KMS-11 (cell line): Measurements from ENCODE around the gene PARVG.

Source experiments
- H2AFZ ChIP-seq: fragments of 200-600 bp; sonication (generic); 2 replicates; pipeline ENCODE4 v1.6.1; 2016; ENCODE audit warnings: antibody characterized with exemption, mixed run types, low read depth
- H3K27ac ChIP-seq: fragments of 200-600 bp; sonication (generic); 2 replicates; pipeline ENCODE4 v1.6.1; 2016; ENCODE audit warnings: mild to moderate bottlenecking, mixed run types
- H3K27me3 ChIP-seq: fragments of 200-600 bp; sonication (generic); 2 replicates; pipeline ENCODE4 v1.6.1; 2017; ENCODE audit warnings: mild to moderate bottlenecking, low read depth, mixed run types, moderate library complexity; ENCODE audit not compliant: insufficient read depth
- H3K36me3 ChIP-seq: fragments of 200-600 bp; sonication (generic); 2 replicates; pipeline ENCODE4 v1.6.1; 2017; ENCODE audit warnings: mild to moderate bottlenecking, mixed run types; ENCODE audit not compliant: insufficient read depth
- H3K4me1 ChIP-seq: fragments of 200-600 bp; sonication (generic); 2 replicates; pipeline ENCODE4 v1.6.1; 2016; ENCODE audit warnings: mild to moderate bottlenecking, low read depth, mixed run types; ENCODE audit not compliant: poor library complexity, severe bottlenecking
- H3K4me2 ChIP-seq: fragments of 200-600 bp; sonication (generic); 2 replicates; pipeline ENCODE4 v1.7.0; 2016; ENCODE audit warnings: mild to moderate bottlenecking, mixed run types
- H3K4me3 ChIP-seq: fragments of 200-600 bp; sonication (generic); IDR thresholded peaks from 2 replicates; pipeline ENCODE4 v1.6.1; 2017; ENCODE audit warnings: low read depth, low read length, mixed read lengths; ENCODE audit not compliant: insufficient read depth
- H3K79me2 ChIP-seq: fragments of 200-600 bp; sonication (generic); 2 replicates; pipeline ENCODE4 v1.6.1; 2016; ENCODE audit warnings: low read depth, mixed run types; ENCODE audit not compliant: insufficient read depth
- H3K9ac ChIP-seq: fragments of 200-600 bp; sonication (generic); 2 replicates; pipeline ENCODE4 v1.6.1; 2016; ENCODE audit warnings: mild to moderate bottlenecking, mixed run types
- H4K20me1 ChIP-seq: fragments of 200-600 bp; sonication (generic); 2 replicates; pipeline ENCODE4 v1.6.1; 2016; ENCODE audit warnings: mild to moderate bottlenecking, mixed run types; ENCODE audit not compliant: insufficient read depth
- TF ChIP-seq, protein P1 (sequence below): fragments of 200-600 bp; sonication (generic); conservative IDR thresholded peaks from 2 replicates; pipeline ENCODE4 v1.6.1; 2017; ENCODE audit warnings: low read depth, mild to moderate bottlenecking, antibody characterized with exemption, low read length, moderate library complexity, mixed read lengths

Gene PARVG

DNA sequence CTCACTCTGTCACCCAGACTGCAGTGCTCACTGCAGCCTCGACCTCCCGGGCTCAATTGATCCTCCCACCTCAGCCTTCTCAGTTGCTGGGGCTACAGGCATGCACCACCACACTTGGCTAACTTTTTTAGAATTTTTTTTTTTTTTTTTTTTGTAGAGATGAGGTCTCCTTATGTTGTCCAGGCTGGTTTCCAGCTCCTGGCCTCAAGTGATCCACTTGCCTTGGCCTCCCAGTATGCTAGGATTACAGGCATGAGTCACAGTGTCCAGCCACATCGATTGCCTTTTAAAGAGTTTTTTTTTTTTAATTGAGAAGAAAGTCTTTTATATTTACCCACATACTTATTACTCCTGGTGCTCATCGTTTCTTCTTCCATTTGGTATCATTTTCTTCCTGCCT lies 30.0 kb downstream of the PARVG start:
- Histone ChIP-seq H2AFZ (no peak overlapping the region), H3K4me1 (no peaks in the 10 kb centered on the region), H3K4me2 (no peak overlapping the region), H3K9ac (no peak overlapping the region), H3K79me2 (no peaks in the 10 kb centered on the region), H3K4me3 (no peak overlapping the region), H3K36me3 (no peaks in the 10 kb centered on the region), H3K27me3 (no peaks in the 10 kb centered on the region; the same call in 1 of the 2 replicates), H3K27ac (no peak overlapping the region), H4K20me1 (no peaks in the 10 kb centered on the region)
- TF ChIP-seq, protein P1, sequence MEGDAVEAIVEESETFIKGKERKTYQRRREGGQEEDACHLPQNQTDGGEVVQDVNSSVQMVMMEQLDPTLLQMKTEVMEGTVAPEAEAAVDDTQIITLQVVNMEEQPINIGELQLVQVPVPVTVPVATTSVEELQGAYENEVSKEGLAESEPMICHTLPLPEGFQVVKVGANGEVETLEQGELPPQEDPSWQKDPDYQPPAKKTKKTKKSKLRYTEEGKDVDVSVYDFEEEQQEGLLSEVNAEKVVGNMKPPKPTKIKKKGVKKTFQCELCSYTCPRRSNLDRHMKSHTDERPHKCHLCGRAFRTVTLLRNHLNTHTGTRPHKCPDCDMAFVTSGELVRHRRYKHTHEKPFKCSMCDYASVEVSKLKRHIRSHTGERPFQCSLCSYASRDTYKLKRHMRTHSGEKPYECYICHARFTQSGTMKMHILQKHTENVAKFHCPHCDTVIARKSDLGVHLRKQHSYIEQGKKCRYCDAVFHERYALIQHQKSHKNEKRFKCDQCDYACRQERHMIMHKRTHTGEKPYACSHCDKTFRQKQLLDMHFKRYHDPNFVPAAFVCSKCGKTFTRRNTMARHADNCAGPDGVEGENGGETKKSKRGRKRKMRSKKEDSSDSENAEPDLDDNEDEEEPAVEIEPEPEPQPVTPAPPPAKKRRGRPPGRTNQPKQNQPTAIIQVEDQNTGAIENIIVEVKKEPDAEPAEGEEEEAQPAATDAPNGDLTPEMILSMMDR, result no peak

GRCh38 chr22:44211256-44211945 lies 30.7 kb downstream of the PARVG start:
- no peak overlapping the region for H3K9ac ChIP-seq
- H3K79me2 ChIP-seq, result no peaks in the 10 kb centered on the region
- no peak overlapping the region for H3K27ac ChIP-seq
- H3K4me3 ChIP-seq, result no peak overlapping the region
- no peaks in the 10 kb centered on the region for H3K4me1 ChIP-seq
- TF ChIP-seq, protein P1, result no peak
- H4K20me1 ChIP-seq, result no peaks in the 10 kb centered on the region
- no peak overlapping the region for H3K4me2 ChIP-seq
- no peak overlapping the region for H2AFZ ChIP-seq
- H3K36me3 ChIP-seq, result no peaks in the 10 kb centered on the region
- no peaks in the 10 kb centered on the region; the same call in 1 of the 2 replicates for H3K27me3 ChIP-seq

DNA sequence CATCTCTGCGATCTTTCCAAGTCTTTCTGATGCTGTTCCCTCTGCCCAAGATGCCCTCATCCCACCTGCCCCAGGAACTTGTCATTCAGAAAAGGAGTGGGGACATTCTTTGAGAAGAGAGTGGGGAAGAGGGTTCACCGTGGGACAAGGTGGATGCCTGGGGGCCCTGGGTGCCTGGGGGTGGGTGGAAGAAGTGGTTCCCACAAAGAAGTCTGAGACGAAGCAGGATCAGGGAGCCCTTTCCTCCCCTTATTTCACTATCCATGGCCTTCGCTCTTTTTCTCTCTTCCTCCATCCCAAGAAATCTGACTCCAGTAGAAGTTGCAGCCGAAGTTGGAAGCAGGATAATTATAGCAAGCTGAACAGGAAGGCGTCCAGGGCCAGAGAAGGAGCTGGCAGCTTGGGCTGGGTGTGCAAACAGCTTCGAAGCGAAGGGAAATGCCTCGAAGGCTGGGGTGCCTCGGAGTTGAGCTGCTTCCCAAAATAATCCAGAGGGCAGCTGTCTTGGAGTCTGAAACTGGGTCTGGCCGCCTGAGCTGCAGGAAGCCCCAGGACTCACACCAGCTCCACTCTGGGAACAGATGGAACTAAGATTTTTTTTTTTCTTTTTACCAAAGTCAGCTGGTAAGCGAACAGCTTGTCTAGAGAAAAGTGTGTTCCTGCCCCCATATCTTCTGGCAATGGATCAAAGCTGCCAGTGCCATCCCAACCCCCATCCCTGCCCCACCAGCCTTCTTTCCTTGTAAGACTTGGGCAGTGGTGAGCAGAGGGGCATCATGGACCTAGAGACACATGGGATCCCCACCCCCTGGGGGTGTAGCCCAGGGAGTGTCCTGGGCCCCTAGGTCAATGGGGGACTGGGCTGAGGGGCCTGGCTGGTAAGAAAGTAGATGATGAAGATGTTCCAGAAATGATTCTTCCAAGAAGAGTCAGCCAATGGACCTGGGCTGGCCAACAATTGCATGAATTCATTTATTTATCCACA lies 31.5 kb downstream of the PARVG start:
- H3K27me3 ChIP-seq, result no peaks in the 10 kb centered on the region; the same call in 1 of the 2 replicates
- no peak overlapping the region for H3K4me2 ChIP-seq

GRCh38 chr22:44212936-44213335 lies 32.2 kb downstream of the PARVG start:
- TF ChIP-seq, protein P1, result no peak
- Histone ChIP-seq H4K20me1 (no peaks in the 10 kb centered on the region), H3K27me3 (no peaks in the 10 kb centered on the region; the same call in 1 of the 2 replicates), H3K79me2 (no peaks in the 10 kb centered on the region), H3K36me3 (no peaks in the 10 kb centered on the region), H3K4me2 (no peak overlapping the region), H2AFZ (no peak overlapping the region), H3K9ac (no peak overlapping the region), H3K4me1 (no peaks in the 10 kb centered on the region), H3K4me3 (no peak overlapping the region), H3K27ac (no peak overlapping the region)

More for the DNA sequence above, 31.5 kb downstream of the PARVG start:
- H3K27ac ChIP-seq, result no peak overlapping the region
- no peak overlapping the region for H3K9ac ChIP-seq
- H3K36me3 ChIP-seq, result no peaks in the 10 kb centered on the region
- no peak overlapping the region for H2AFZ ChIP-seq
- no peaks in the 10 kb centered on the region for H3K79me2 ChIP-seq
- H4K20me1 ChIP-seq, result no peaks in the 10 kb centered on the region
- no peak overlapping the region for H3K4me3 ChIP-seq
- TF ChIP-seq, protein P1, result no peak
- H3K4me1 ChIP-seq, result no peaks in the 10 kb centered on the region
